Panc1 (cell line): ENCODE results near the gene DENND4B. TPM values are rescaled to one million over a fixed set of nuclear protein-coding genes. Genes with fewer than 3 reads are reported as not detected.
A peak's percentile ranks its signal among the peaks of the same experiment; 100 is the strongest.

Source experiments
- ATAC-seq: fragments of 200-7000 bp; cut with Tn5 transposase; 2 replicates; pipeline ENCODE4 v1.9.1; 2020; ENCODE audit warnings: mild to moderate bottlenecking, moderate library complexity
- BruUV-seq: library from RNA; stranded (reverse); fragments of 400-500 nt; replicated peaks from 2 replicates; lab custom pipeline; 2021; lab: Mats Ljungman, UMichigan
- CTCF ChIA-PET: fragments of 300-600 bp; sonication (Branson Sonifier 250); formaldehyde crosslinking; loops from one replicate; lab custom pipeline; 2022; ENCODE audit warnings: antibody characterized with exemption; lab: Charles Lee
- POLR2A ChIA-PET: fragments of 300-600 bp; sonication (Branson Sonifier 250); formaldehyde crosslinking; loops from one replicate; lab custom pipeline; 2022; ENCODE audit warnings: antibody characterized with exemption; lab: Charles Lee
- DNase-seq: peaks from one replicate; pipeline ENCODE4 v3.0.0-alpha.2; 2010; ENCODE audit warnings: low read depth, low spot score
- H3K27ac ChIP-seq: 2 replicates; pipeline ENCODE4 v1.5.1; 2011; ENCODE audit warnings: mild to moderate bottlenecking, low read length, inconsistent platforms
- H3K27me3 ChIP-seq: fragments of 200-500 bp; sonication (Bioruptor generic); 2 replicates; pipeline ENCODE4 v1.6.0; 2014; ENCODE audit warnings: low read length, inconsistent platforms; ENCODE audit not compliant: control insufficient read depth, insufficient read depth
- H3K36me3 ChIP-seq: fragments of 200-500 bp; sonication (Bioruptor generic); 2 replicates; pipeline ENCODE4 v1.5.1; 2014; ENCODE audit warnings: inconsistent platforms, mild to moderate bottlenecking, low read length, moderate library complexity; ENCODE audit not compliant: control insufficient read depth, insufficient read depth
- H3K4me1 ChIP-seq: 2 replicates; pipeline ENCODE4 v1.5.1; 2011; ENCODE audit warnings: inconsistent platforms, mild to moderate bottlenecking, low read length, moderate library complexity; ENCODE audit not compliant: control insufficient read depth, insufficient read depth
- H3K4me3 ChIP-seq, 2 experiments: 2 replicates each; pipeline ENCODE4 v1.5.1; 2011 to 2012; ENCODE audit warnings: low read depth in 2 of 2, low read length in 2 of 2, mild to moderate bottlenecking in 2 of 2, inconsistent platforms in 1 of 2, moderate library complexity in 1 of 2
- H3K9me3 ChIP-seq: fragments of 200-500 bp; sonication (Bioruptor generic); 2 replicates; pipeline ENCODE4 v1.5.1; 2014; ENCODE audit warnings: low read depth, mild to moderate bottlenecking, inconsistent platforms, low read length, moderate library complexity; ENCODE audit not compliant: control insufficient read depth, insufficient read depth
- CTCF ChIP-seq: fragments of 450-650 bp; IDR thresholded peaks from 2 replicates; pipeline ENCODE4 v1.5.1; 2017; ENCODE audit warnings: mild to moderate bottlenecking
- POLR2AphosphoS5 ChIP-seq: IDR thresholded peaks from 2 replicates; pipeline ENCODE4 v1.6.1; 2012; ENCODE audit warnings: mild to moderate bottlenecking, low read depth, low read length, moderate library complexity
- REST ChIP-seq, 2 experiments: IDR thresholded peaks; 2 replicates each; pipeline ENCODE4 v1.6.1; 2011 to 2012; ENCODE audit warnings: low read depth in 2 of 2, control low read depth in 1 of 2, low read length in 1 of 2, mild to moderate bottlenecking in 1 of 2, moderate library complexity in 1 of 2; ENCODE audit not compliant: insufficient read depth in 1 of 2
- SIN3A ChIP-seq: IDR thresholded peaks from 2 replicates; pipeline ENCODE4 v1.6.1; 2012; ENCODE audit warnings: low read depth, mild to moderate bottlenecking, low read length, moderate library complexity, borderline replicate concordance; ENCODE audit not compliant: insufficient read depth
- TCF7L2 ChIP-seq: IDR thresholded peaks from 2 replicates; pipeline ENCODE4 v1.6.1; 2011; ENCODE audit warnings: mild to moderate bottlenecking, low read depth, low read length, inconsistent platforms
- in situ Hi-C: cut with HindIII; loops from 2 replicates; pipeline ENCODE4 v1.10.0; 2016; ENCODE audit warnings: low sequenced_read_pairs, low pct_unique_long_range_greater_than_20kb
- intact Hi-C: fragments of 100-400 bp; cut with micrococcal nuclease; formaldehyde crosslinking; loops from one replicate; pipeline ENCODE4 v1.10.0; 2022; ENCODE audit not compliant: unreplicated experiment
- total RNA-seq: library from RNA; stranded (reverse); gene quantifications from one replicate; pipeline ENCODE4 v1.2.1, GENCODE V29; 2021; ENCODE audit not compliant: unreplicated experiment

The DENND4B gene
- total RNA-seq, 1 experiment from 2014 or later = 56.2 TPM

GRCh38 chr1:153968000-153968363, 21.5 kb upstream of the DENND4B start:
- Histone ChIP-seq H3K36me3 (no peaks in the 10 kb centered on the region; the same call in 1 of the 2 replicates), H3K4me1 (peaks cover 9% of the 10 kb centered on the region; the same call in 1 of the 2 replicates), H3K27ac (peak overlapping the region; percentile 97), H3K9me3 (no peaks in the 10 kb centered on the region), H3K4me3 (peak overlapping the region; percentile 66 to 70), H3K27me3 (no peaks in the 10 kb centered on the region)
- ChIA-PET POLR2A (interaction anchor here (0.6 to 1.4 kb wide), 5 partner anchors 9 to 296 kb away, joined by 3 to 4 read pairs (median 3); partner anchors contain the start of genes JTB and RPS27), CTCF (interaction anchor here (0.5 to 1.0 kb wide), 2 partner anchors 30 to 290 kb away, joined by 5 read pairs; partner anchors contain the start of gene NPR1)
- no TSS peak for BruUV-seq
- in situ Hi-C loops = no loop called here
- no peak for TF ChIP-seq REST (IDR thresholded peaks at IDR 0.05; ENCODE audit: insufficient read depth in 1 of 2, low read depth in 2 of 2, low read length in 1 of 2)
- TF ChIP-seq TCF7L2 = no peak
- no peak for TF ChIP-seq CTCF
- TF ChIP-seq SIN3A = 0 out of 2 replicates have a peak, but pooled peaks have one; percentile 25
- no peak for TF ChIP-seq POLR2AphosphoS5
- intact Hi-C loops = no loop called here
- ATAC-seq (no peak), DNase-seq (no peak)

- BruUV-seq = TSS peak; percentile 30
- no peaks in the 10 kb centered on the region for H3K27me3 ChIP-seq
- CTCF ChIA-PET = interaction anchor here (0.5 to 1.4 kb wide), 5 partner anchors 10 to 289 kb away, joined by 5 to 9 read pairs (median 6); partner anchors contain the start of genes DENND4B, JTB and NPR1
- no peaks in the 10 kb centered on the region; the same call in 1 of the 2 replicates for H3K36me3 ChIP-seq
- DNase-seq = peak; percentile 83
- ATAC-seq = peak; percentile 84
- POLR2A ChIA-PET = interaction anchor here (0.6 to 1.4 kb wide), 4 partner anchors 10 to 66 kb away, joined by 3 to 4 read pairs (median 4); partner anchors contain the start of genes JTB and RPS27
- H3K4me1 ChIP-seq = peaks cover 13% of the 10 kb centered on the region; the same call in 1 of the 2 replicates
- H3K9me3 ChIP-seq = no peaks in the 10 kb centered on the region
- in situ Hi-C loops (no loop called here), intact Hi-C loops (no loop called here)
- H3K4me3 ChIP-seq = peak within 1 kb of the TSS; percentile 66 to 70
- TF ChIP-seq TCF7L2 (no peak), REST (IDR thresholded peaks at IDR 0.05; ENCODE audit: insufficient read depth in 1 of 2, low read depth in 2 of 2, low read length in 1 of 2) (peak in 1 of 2 experiments; percentile 22; a peak in 1 of 4 replicates), SIN3A (peak; percentile 85), CTCF (no peak), POLR2AphosphoS5 (peak; percentile 66)
- H3K27ac ChIP-seq = peak within 1 kb of the TSS; percentile 97
These were observed 20.8 kb upstream of the DENND4B start, which contains the start of gene CREB3L4 for GRCh38 chr1:153967107-153967999. Gene CREB3L4 (plus strand): TSS chr1:153967902. CDS start chr1:153968526, 624 bp downstream.
